Lung (tissue), 12 donors: ENCODE results near the gene CALHM5. TPM values are rescaled to one million over a fixed set of nuclear protein-coding genes. Genes with fewer than 3 reads are reported as not detected.

ENCODE experiments used
- ATAC-seq: fragments of 200-7000 bp; cut with Tn5 transposase; one replicate; pipeline ENCODE4 v1.9.1; 2020; ENCODE audit warnings: moderate number of reproducible peaks; ENCODE audit not compliant: insufficient read depth, low FRiP score
- DNase-seq, 3 donors: peaks; one replicate each; pipeline ENCODE4 v3.0.0-alpha.2; 2013 to 2017
- H3K27ac ChIP-seq, 2 donors: one replicate each; pipeline ENCODE4 v1.5.1; 2013; ENCODE audit warnings: mild to moderate bottlenecking in 2 of 2, moderate library complexity in 2 of 2, control low read depth in 1 of 2, inconsistent platforms in 1 of 2, low read depth in 1 of 2, low read length in 1 of 2
- H3K27me3 ChIP-seq, 3 donors: one replicate each; pipeline ENCODE4 v1.5.1; 2013; ENCODE audit warnings: low read length in 2 of 3; ENCODE audit not compliant: control insufficient read depth in 3 of 3, insufficient read depth in 3 of 3
- H3K36me3 ChIP-seq, 4 donors: one replicate each; pipeline ENCODE4 v1.5.1; 2013; ENCODE audit warnings: low read length in 4 of 4, mild to moderate bottlenecking in 1 of 4, moderate library complexity in 1 of 4; ENCODE audit not compliant: control insufficient read depth in 4 of 4, insufficient read depth in 4 of 4
- H3K4me1 ChIP-seq, 5 donors: one replicate each; pipeline ENCODE4 v1.5.1; 2013; ENCODE audit warnings: low read length in 5 of 5, mild to moderate bottlenecking in 2 of 5, moderate library complexity in 1 of 5; ENCODE audit not compliant: control insufficient read depth in 5 of 5, insufficient read depth in 5 of 5
- H3K4me3 ChIP-seq: one replicate; pipeline ENCODE4 v1.5.1; 2013; ENCODE audit warnings: mild to moderate bottlenecking, control low read depth, moderate library complexity
- H3K9ac ChIP-seq, 2 donors: one replicate each; pipeline ENCODE4 v1.5.1; 2013; ENCODE audit warnings: low read length in 2 of 2, control low read depth in 1 of 2; ENCODE audit not compliant: insufficient read depth in 1 of 2
- H3K9me3 ChIP-seq, 4 donors: one replicate each; pipeline ENCODE4 v1.5.1; 2013; ENCODE audit warnings: low read length in 3 of 4, mild to moderate bottlenecking in 1 of 4, moderate library complexity in 1 of 4; ENCODE audit not compliant: control insufficient read depth in 4 of 4, insufficient read depth in 3 of 4
- CTCF ChIP-seq: IDR thresholded peaks from 2 replicates; pipeline ENCODE4 v1.5.1; 2012; ENCODE audit warnings: mild to moderate bottlenecking; ENCODE audit errors: control extremely low read depth, extremely low read depth
- WGBS, 2 donors: extraction: QIAGEN DNeasy Blood & Tissue Kit; methylation state at CpG; one replicate each; pipeline ENCODE4 v1.1.7; 2013; 5-methylcytosine and 5-hydroxymethylcytosine counted together
- polyA plus RNA-seq, 2 donors: library from polyadenylated mRNA; stranded (reverse); fragments of 200-250 nt; gene quantifications; one replicate each; pipeline ENCODE4 v1.2.1, GENCODE V29; 2013
- total RNA-seq, 2 donors: library from RNA; depleted of rRNA in 1 of 2; stranded (reverse); fragments of >200 nt in 1 of 2; gene quantifications; one replicate each; pipeline ENCODE4 v1.2.1, GENCODE V29; 2014 to 2021
- donor health status: control.
- donor health status: control.
- donor health status: Bipolar disorder and iron deficiency.
- donor health status: healthy.
- donor health status: DM: yes; HTN: yes; CAD: no.

Gene CALHM5
- total and polyA plus RNA-seq, 4 donors, result 0.41 to 3.0 (median 1.0) TPM

DNA sequence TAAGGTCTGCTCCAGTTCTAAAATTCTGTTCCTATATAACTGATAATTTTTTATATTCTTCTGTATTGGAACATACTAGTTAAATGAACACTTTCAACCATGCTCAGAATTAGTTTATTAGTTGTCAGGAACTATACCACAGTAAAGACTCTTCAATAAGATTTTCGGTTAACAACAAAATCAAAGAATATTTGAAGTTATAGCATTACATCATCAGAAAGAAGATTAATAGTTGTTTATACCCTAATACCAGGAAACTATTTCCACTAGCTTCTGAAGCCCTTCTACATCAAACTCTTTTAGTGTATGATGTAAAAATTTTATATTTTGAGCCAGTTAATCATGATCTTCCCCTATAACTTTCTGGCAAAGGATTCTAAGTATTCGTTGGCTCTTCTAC, 48.7 kb downstream of the CALHM5 start:
- no peak overlapping the region for H3K27ac ChIP-seq
- H3K27me3 ChIP-seq, result no peaks in the 10 kb centered on the region
- H3K4me1 ChIP-seq, result peaks cover 0 to 42% (median 3%) of the 10 kb centered on the region in 5 donors
- no peak for DNase-seq
- no peaks in the 10 kb centered on the region for H3K9me3 ChIP-seq
- no peak for TF ChIP-seq CTCF
- no peak for ATAC-seq
- 89 to 95% methylated on average over 2 of the region's 2 CpGs for WGBS, 2 donors
- no peaks in the 10 kb centered on the region for H3K36me3 ChIP-seq
- no peak overlapping the region for H3K4me3 ChIP-seq
- H3K9ac ChIP-seq, result no peak overlapping the region

- WGBS, 2 donors, result 53 to 56% methylated on average over 9 of the region's 9 CpGs
- Histone ChIP-seq H3K4me1 (peaks cover 0 to 47% (median 2%) of the 10 kb centered on the region in 5 donors), H3K9me3 (no peaks in the 10 kb centered on the region), H3K9ac (no peak overlapping the region), H3K27me3 (no peaks in the 10 kb centered on the region), H3K4me3 (no peak overlapping the region), H3K27ac (no peak overlapping the region), H3K36me3 (no peaks in the 10 kb centered on the region)
- ATAC-seq, result peak; percentile 77
- peak; percentile 84 for TF ChIP-seq CTCF
- peak; percentile 83 to 91 (median 90) for DNase-seq
Measured at GRCh38 chr6:116561377-116562018, 50.1 kb downstream of the CALHM5 start.

GRCh38 chr6:116562019-116562403, 50.6 kb downstream of the CALHM5 start:
- Histone ChIP-seq H3K9ac (no peak overlapping the region), H3K4me1 (peaks cover 0 to 47% (median 2%) of the 10 kb centered on the region in 5 donors), H3K36me3 (no peaks in the 10 kb centered on the region), H3K27me3 (no peaks in the 10 kb centered on the region), H3K9me3 (no peaks in the 10 kb centered on the region), H3K4me3 (no peak overlapping the region), H3K27ac (no peak overlapping the region)
- ATAC-seq, result no peak
- 94 to 98% methylated on average over 4 of the region's 4 CpGs for WGBS, 2 donors
- DNase-seq, result no peak
- TF ChIP-seq CTCF, result no peak

DNA sequence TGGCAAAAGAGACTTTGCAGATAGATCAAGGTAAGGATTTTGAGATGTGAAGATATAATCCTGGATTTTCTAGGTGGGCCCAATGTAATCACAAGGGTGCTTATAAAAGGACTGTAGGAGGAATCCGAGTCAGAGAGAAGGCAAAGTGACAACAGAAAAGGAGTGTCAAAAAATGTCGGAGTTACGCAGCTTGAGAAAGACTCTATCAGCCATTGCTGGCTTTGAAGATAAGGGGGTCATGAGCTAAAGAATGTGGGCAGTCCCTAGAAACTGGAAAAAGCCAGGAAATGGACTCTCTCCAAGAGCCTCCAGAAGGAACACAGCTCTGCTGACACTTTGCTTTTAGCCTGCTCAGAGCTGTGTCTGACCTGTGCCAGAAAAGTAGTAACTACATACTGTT, 51.2 kb downstream of the CALHM5 start:
- Histone ChIP-seq H3K4me3 (no peak overlapping the region), H3K27me3 (no peaks in the 10 kb centered on the region), H3K27ac (no peak overlapping the region), H3K9me3 (no peaks in the 10 kb centered on the region), H3K36me3 (no peaks in the 10 kb centered on the region), H3K4me1 (peaks cover 0 to 46% (median 2%) of the 10 kb centered on the region in 5 donors), H3K9ac (peak overlapping the region in 1 of 2 donors; percentile 11)
- DNase-seq (peak; percentile 68 to 93 (median 89)), ATAC-seq (no peak)
- 48 to 65% methylated on average over 3 of the region's 3 CpGs for WGBS, 2 donors
- no peak for TF ChIP-seq CTCF
